Mammary epithelial cell (primary cell): Measurements from ENCODE around the gene ANKRD33B.

ENCODE experiments used
- EZH2 ChIP-seq: IDR thresholded peaks from 2 replicates; pipeline ENCODE4 v1.6.1; 2012; ENCODE audit warnings: low read length, inconsistent platforms, borderline replicate concordance
- TF ChIP-seq, protein P1 (sequence below), 2 donors: IDR thresholded peaks in 1 of 2; conservative IDR thresholded peaks in 1 of 2; 2 replicates each; pipeline ENCODE4 v1.5.1; 2011 to 2012; ENCODE audit warnings: inconsistent platforms in 2 of 2, low read length in 2 of 2, mild to moderate bottlenecking in 2 of 2, control low read depth in 1 of 2, low read depth in 1 of 2; ENCODE audit not compliant: insufficient read depth in 1 of 2; ENCODE audit errors: extremely low read depth in 1 of 2

DNA sequence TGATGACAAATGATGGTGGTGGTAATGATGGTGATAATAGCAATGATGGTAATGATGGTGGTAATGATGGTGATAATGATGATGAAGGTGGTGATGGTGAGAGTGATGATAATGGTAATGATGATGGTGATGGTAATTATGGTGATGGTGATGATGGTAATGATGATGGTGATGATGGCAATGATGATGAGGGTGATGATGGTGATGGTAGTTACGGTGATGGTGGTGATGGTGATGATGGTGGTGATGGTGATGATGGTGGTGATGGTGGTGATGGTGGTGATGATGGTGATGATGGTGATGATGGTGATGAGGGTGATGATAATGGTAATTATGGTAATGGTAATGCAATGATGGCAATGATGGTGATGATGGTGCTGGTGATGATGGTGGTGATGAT is 106.1 kb downstream of the ANKRD33B start:
- TF ChIP-seq, protein P1, sequence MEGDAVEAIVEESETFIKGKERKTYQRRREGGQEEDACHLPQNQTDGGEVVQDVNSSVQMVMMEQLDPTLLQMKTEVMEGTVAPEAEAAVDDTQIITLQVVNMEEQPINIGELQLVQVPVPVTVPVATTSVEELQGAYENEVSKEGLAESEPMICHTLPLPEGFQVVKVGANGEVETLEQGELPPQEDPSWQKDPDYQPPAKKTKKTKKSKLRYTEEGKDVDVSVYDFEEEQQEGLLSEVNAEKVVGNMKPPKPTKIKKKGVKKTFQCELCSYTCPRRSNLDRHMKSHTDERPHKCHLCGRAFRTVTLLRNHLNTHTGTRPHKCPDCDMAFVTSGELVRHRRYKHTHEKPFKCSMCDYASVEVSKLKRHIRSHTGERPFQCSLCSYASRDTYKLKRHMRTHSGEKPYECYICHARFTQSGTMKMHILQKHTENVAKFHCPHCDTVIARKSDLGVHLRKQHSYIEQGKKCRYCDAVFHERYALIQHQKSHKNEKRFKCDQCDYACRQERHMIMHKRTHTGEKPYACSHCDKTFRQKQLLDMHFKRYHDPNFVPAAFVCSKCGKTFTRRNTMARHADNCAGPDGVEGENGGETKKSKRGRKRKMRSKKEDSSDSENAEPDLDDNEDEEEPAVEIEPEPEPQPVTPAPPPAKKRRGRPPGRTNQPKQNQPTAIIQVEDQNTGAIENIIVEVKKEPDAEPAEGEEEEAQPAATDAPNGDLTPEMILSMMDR (conservative IDR thresholded peaks at IDR 0.05 in 1 of 2, IDR thresholded peaks at IDR 0.05 in 1 of 2; ENCODE audit: extremely low read depth in 1 of 2, insufficient read depth in 1 of 2, low read depth in 1 of 2, low read length in 2 of 2), result no peak
- no peak for TF ChIP-seq EZH2
